NK-92 (cell line): ENCODE results near the gene MAB21L1.

Source experiments
- DNase-seq: peaks from one replicate; lab custom pipeline; 2025; ENCODE audit not compliant: unreplicated experiment; lab: John Stamatoyannopoulos, UW

The MAB21L1 gene

DNA sequence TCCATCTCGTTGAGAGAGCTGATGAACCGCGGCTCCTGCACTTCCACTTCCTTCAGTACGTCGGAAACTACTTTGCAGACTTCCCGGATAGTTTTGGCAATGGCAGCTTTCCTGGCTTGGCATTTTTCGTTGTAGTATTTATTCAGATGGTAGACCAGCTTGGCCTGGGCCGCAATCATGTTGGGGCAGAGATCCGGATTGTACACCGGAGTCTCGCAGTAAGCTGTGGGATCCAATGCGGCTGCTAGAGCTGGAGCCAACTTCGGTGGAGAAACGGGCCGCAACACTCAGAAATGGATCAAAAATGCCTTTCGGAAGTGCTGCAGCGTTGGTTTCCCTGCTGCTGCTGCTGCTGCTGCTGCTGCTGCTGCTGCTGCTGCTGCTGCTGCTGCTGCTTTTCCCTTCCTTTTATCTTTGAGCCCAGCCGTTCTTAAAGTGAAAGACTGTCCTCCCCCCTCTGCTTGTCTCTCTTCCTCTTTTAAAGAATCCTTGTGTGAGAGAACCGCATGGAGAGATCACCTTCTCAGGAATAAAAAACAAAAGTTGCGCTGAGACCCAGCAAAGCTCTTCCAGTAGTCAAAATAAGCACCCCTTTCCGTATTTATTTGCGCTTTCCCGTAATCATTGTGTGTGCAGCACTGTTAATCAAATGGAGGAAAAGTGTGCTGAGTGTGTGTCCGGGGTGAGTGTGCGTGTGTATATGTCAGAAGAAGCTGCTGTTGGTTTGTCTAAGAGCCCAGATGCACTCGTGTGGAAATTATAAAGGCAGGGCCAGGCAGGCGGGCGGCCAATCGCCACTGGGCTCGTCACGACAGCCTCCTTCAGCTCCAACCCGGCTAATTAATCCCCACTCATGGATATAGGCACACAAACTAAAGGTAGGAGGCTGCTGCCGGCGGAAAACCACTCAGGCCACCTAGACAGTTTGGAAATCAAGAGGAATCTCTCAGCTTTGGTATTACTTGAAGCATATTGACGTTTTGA is at the start of gene MAB21L1:
Gene MAB21L1, minus strand, starts transcription at position 730 of the 984 bp plus-strand sequence. Its CDS starts 551 bp downstream, at position 179.
- no peak for DNase-seq

DNA sequence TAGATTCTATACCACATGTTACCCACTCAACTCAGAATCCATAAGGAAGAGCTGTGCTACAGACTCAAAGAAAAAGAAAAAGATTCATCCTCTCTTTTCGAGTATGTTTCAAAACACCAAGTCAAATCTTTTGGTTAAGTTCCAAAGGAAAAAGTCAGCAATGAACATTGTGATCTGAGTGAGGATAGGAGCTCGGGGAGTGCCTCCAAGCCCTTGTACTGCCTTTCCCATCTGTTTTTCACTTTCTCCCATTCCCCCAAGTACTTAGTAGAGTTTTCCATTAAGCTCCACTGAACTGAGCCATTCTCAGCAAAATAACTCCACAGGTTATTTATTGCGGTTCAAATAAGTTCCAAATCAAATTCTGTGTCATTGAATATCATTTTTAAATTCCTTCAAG is 47.7 kb upstream of the MAB21L1 start:
- no peak for DNase-seq

DNA sequence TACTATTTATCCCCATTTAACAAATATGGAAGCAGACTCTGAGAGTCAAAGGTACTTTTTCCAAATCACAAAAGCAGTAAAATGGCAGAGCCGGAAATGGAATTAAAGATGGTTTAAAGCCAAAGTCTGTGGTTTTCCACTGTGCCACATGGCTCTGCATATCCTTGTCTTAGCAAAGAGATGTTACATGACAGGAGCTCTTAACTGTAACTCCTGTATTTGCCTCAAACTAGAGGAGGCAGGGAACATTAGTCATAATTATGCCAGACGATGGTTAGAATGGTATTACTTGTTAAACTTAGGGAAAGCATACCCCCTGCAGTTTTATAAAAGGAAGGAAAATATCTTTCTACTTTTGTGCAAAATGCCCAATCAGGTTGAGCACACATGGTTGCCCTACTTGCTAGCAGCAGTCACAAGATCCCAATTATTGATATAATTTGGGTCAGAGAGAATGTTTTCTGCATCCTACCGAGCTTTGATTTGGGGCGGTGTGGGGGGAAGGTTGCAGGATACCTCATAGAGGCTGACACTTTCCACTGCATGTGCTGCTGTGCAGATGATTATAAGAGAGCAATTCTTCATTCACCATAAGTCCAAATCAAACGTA is 42.0 kb upstream of the MAB21L1 start:
- DNase-seq, result no peak

DNA sequence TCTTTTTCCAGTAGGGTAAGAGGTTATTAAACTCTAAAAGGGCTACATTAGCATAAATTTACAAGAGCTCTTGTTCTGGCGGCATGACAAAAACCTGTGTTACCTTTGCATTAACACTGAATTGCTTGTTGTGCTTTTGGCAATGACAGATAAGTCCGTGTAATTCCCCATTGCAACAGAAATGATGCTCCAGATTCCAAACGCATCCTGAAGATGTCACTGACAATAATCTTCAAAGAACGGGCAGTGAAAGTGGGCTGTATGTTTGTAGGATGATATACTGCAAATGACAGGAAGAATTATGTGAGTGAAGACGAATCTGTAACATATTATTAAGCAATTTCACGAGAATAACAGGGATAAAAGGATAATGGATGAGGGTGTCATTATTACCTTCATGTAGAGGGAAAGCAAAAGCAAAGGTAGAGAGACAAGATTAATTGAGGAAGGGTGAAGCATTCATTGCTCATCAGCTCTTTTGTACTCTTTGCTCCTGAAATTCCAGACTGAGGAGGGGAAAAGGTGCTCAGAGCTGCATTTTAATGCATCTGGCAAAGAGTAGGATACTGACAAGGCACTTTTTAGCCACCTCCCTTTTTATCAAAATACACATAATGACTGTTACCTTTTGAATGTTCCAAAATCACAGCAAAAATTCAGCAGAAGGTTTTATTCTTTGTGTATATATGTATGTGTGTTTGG is 38.5 kb upstream of the MAB21L1 start:
- no peak for DNase-seq

DNA sequence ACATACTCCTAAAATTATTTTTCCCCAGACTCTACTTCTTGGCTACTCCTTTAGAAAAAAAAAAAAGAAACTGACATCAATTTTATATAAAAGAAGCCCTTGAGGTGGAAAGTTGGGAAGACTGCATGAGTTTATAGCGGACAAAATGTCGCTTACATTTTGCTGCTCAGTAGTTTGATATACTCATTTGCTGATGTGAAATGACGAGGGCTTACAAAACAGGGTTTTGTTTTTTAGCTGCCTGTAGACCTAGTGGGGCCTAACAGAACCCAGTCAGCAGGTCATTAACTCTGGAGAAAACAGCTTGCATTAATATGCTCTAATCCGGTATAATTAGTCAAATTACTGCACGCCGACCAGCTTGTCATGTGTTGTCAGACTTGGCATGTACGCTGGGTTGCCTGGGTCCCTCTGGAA is 37.6 kb upstream of the MAB21L1 start:
- no peak for DNase-seq

DNA sequence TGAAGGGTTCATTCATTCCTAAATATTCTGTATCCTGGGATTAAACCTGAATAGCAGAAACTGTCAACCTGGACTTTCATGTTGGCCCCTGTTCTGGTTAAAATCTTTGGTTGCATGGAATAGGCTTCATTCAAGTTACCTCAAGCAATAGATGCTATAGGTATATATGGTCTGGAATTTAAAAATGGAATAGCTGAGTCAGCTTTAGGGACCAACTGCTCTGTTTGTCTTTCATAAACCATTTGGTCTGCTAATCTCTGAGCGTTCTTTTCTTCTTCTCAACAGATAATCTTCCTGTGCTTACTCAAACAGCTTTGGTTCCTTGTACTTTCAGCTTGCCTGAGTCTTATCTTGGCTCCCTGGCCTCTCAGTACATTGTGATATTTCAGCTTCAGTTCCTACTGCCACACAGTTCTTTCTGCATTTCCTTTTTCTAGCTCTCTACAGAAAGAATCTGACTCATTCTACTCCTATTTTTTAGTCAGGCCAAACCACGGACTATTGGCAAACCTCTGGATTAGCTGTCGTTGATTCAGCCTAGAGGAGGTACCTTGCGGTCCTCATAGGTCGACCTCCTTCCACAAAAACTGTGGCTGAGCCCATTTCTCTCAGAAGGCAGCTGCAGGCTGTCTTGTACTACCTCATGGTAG is 35.9 kb upstream of the MAB21L1 start:
- no peak for DNase-seq

DNA sequence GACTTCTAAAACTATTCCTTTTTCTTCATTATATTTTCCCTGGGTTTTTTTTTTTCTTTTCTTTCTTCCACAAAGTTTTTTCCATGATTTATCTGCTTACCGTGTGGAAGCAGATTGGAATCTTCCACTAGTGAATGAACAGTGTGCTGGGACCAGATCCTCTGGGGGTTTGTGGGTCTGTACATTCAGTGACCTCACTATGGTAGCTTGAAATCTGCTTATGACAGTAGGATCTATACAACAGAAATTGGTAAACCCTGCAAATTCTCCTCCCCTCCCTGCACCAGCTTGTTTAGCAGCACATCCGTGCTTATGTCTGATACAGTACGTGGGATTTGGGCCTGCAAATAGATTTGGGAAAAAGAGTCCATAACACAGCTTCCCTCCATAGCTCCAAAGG is 26.0 kb upstream of the MAB21L1 start:
- no peak for DNase-seq

DNA sequence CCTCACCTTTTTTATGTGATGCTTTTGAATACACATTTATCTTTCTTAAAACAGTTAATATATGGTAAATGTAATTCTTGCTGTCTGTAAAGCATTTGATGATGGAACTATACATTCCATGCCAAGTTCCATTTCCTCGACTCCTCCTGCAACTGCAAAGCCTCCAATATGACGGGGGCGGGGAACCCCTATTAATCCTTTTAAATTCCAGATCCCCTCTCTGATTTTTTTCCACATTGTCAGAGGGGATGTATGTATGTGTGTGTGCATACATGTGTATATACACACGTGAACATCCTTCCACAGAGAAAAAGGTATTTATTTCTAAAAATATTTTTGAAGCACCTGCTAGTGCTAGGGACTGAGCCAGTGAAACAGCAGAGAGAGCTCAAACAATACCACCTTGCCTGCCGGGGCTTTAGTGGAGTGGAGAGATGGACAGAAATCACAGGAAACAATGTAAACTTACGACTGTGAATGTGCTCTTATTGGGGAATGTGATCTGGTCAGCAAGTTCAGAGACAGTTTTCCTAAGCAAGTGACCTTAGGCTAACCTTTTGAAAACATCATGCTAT is 25.3 kb upstream of the MAB21L1 start:
- DNase-seq, result no peak

DNA sequence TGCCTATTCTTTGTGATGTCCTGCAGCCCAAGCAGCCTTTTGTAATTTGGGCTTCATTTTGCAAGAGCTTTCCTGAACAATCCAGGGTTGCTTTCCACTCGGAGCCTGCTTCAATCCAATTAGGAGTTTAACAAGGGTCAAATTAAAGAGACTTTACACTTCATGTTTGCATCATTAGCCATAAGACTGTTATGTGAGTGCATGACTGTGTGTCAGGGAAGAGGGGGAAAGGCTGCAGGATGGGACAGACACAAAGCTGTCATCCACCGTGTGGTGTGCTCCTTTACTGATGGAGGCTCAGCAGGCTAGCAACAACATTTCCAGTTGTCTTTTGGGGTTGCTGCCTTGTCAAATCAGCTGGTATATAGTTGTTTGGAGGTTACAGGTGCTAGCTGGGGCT is 23.7 kb upstream of the MAB21L1 start:
- no peak for DNase-seq

DNA sequence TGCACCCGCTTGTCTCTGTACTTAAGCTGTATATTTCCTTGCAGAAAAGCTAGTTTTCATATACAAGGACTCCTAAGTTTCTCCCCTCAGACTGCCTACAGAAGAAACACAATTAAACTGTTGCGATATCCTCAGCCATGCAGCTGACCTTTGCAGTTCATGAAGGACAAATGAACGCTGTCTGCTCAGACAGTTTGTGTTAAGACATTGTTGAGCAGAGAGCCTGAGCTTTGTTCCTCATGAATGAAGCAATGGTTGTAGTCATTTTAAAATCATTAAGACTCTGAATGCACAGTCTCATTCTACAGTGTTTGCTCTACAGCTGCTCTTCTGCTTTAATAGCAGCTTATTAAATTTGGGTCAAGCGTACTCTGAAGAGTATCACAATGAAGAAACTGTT is 23.2 kb upstream of the MAB21L1 start:
- DNase-seq, result no peak

DNA sequence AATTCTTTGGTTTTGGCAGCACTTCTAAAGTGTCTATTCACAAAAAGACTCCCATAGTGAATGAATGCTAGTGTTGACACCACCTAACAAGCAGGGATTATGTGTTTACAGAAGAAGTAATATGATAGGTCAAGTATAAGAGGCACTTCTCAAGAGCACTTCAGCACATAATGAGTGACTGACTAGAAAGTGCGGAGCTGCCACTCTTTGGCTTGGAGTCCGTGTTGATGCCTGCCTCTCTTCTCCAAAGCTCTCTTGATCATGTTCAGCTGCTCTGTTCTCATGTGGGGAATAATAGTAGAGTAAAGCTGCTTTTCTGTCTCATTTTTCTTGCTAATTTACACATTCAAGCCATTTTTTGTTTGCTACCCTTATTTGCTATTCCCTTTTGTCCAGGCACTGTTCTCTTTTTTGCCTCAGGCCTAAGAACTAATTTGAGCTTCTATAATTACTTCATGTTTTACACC is 22.7 kb upstream of the MAB21L1 start:
- no peak for DNase-seq

DNA sequence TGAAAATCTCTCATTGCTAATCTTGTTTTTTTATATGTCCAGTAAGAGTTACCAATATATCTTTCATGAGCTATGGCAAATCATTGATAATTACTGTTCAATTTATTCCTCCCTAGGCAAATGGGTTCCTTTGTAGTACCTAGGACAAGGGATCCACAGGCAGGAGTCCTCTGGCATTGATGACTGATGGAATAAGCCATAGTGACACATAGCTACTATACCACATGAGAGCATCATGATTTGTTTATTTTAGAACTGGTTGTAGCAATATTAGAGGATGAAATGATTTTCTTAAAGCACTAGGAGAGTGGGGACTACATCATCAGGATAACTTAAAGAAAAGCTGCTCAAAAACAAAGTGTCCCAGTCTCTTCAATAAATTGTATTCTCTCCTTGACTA is 21.7 kb upstream of the MAB21L1 start:
- no peak for DNase-seq

DNA sequence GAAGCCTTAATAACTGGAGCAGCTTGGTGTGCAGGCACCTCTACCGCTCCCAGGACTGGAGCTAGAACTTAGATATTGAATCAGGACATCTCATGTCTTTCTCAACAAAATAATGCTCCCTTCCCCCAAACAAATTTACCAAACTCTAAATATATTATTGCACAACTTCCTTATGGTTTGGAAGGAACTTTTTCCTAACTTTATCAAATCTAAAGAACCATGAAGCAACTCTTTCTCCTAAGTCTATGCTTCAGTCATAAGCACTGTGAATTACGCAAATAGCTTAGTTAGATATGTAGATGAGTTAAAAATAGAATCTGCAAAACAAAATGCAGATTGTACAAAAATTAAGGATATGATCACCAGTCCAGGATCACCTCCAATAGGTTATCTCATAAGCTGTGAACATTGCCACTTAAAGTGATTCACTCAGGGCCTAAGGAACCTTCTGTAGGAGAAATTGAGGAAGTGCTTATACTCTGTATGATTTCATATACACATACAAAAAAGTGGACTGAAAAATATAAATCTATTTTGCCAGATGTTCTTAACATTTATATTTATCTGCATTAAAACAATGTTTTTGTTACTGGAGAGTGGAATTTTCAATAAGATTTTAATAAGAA is 20.4 kb upstream of the MAB21L1 start:
- no peak for DNase-seq

DNA sequence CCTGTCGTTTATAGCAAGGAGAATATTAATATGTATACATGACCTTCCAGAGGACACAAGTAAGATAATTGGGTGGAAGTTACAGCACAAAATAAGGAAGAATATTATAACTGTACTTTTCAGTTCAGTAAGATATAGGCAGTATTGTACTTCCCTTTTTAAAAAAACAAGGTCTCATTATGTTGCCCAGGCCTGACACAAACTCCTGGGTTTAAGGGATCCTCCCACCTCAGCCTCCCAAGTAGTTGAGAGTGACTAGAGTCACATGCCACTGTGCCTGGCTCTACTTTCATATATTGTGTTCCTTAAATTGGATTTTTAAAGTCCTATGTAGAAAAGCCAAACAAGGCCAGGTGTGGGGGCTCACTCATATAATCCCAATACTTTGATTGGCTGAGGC is 19.5 kb upstream of the MAB21L1 start:
- no peak for DNase-seq

DNA sequence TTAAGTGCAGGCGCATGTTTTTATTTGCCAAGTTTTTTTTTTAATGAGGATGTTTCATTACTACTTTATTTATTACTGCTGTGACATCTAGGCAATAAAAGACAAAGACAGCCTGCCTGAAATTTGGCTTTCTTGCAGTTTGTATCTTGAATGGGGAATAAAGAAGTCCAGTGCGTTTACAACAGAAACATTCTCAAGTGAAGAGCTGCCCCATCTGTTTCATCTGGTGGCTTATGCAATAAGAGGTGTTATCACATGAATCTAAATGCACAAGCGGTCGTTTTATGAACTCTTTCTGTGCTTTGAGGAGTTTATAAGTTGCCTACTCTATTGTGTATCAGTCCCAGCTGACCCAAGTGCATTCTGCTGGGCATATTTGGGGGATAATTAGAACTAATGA is 12.6 kb upstream of the MAB21L1 start:
- DNase-seq, result no peak

DNA sequence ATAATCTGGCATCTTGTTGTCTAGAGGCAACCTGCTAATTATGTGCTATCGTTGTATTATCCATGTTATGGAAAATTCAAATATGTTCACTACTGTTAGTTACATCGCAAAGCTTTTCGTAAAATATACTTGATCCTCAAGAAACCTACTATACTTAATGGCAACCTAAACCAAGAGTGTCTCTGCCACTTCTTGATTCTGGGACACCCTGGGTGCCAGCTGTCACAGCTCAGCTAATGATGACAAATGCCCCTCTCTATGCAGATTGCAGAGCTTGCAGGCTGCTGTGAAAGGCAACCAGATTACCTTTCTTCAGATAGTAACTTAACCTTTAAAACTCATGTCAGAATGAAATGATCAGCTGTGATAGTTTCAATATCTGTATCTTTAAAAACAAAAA is 8.9 kb upstream of the MAB21L1 start:
- no peak for DNase-seq

DNA sequence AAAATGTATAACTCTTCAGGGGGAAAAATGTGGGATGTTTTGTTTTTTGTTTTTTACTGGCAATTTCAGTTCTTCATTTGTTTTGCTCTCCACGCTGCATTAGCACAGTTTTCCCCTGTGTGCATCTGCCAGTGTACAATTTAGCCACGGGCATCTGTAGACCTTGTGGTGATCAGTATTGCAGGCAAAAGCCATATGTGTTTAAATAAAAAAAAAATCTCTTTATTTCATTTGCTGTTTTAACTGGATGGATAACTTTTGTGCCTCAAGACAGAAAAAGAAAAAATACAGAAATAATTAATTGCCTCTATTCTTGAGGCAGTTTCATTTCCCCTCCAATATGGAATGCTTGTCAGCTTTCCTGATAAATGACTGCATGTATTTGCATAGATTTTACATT is 7.9 kb upstream of the MAB21L1 start:
- DNase-seq, result no peak

DNA sequence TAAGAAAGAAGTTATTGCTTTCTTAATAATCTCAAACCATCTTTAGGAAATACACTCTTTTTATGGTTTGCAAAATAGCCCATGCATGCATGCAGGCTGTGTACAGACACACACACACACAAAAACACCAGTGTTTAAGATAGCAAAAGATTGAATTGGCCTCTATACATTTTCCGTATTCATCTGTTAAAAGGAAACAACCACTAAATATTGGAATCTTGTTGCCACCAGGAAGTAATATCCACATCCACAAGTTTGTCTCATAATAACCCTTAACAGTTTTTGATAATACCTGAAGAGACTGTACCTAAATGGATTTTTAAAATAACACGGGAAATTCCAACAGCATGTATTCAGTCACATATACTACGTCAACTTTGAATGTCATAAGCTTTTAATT is 7.3 kb upstream of the MAB21L1 start:
- no peak for DNase-seq

DNA sequence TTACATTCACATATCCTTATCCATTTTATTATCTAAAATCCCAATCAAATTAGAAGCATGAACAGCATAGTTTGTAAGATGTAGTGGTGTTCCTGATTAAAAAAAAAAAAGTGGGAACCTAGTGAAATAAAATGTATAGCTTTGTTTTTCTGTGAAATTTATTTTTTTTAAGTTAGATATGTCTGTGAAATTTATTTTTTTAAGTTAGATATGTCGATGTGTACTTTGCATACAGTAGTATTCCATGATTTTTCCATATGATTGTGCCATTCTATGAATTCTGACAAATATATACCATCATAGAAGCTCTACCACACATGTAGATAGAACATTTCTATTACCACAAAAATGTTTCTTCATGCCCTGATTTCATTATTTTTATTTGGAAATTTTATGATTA is 6.0 kb upstream of the MAB21L1 start:
- DNase-seq, result no peak

DNA sequence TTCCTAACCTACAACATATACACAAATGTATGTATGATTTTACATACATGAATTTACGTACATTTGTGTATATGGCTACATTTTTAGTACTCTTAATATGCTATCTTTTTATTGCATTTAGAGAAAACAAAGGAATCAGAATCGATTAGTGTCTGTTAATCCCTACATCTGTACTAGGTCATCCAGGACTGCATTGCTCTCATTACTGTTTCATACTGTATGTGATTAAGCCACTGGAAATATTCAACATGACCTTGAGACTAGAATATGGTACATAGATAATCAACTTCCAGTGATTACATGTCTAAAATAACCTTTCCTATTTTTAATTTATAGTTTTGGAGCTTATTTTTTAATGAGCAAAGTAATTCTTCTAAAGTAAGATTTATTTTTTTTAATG is 5.3 kb upstream of the MAB21L1 start:
- no peak for DNase-seq
